ENCODE measurements around the gene FBXW2. TPM values are rescaled to one million over a fixed set of nuclear protein-coding genes. Genes with fewer than 3 reads are reported as not detected.

FBXW2 gene
- total and polyA plus RNA-seq, 10 of the 15 experiments (the other 5 are each of a cell fraction or from before 2014, with no cell fraction given): 2.9 to 56.9 (median 39.1) TPM

DNA sequence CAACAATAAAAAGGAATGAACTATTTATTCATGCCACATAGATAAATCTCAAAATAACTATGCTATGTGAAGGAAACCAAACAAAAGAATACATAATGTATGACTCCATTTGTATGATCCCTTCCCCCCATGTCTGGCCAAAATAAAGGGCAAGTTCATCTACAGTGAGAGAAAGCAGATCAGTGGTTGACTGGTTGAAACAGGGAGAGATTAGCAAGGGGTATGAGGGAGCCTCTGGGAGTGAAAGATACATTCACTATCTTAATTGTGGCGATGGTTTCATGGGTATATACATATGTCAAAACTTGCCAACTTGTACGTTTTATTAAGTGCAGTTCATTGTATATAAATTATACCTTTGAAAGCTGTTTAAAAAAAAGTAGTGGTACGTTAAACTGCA lies 44.7 kb upstream of the FBXW2 start (continued):
- TF ChIP-seq, protein P1, sequence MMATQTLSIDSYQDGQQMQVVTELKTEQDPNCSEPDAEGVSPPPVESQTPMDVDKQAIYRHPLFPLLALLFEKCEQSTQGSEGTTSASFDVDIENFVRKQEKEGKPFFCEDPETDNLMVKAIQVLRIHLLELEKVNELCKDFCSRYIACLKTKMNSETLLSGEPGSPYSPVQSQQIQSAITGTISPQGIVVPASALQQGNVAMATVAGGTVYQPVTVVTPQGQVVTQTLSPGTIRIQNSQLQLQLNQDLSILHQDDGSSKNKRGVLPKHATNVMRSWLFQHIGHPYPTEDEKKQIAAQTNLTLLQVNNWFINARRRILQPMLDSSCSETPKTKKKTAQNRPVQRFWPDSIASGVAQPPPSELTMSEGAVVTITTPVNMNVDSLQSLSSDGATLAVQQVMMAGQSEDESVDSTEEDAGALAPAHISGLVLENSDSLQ (IDR thresholded peaks at IDR 0.05): no peak
- TF ChIP-seq CREB1 (IDR thresholded peaks at IDR 0.05; ENCODE audit: low read depth) (no peak), FOXM1 (IDR thresholded peaks at IDR 0.05; ENCODE audit: low read depth, low read length) (no peak)

- ATAC-seq (no peak), FAIRE-seq (no peak), DNase-seq (ENCODE audit: low read depth, low spot score) (no peak)
- Histone ChIP-seq H3K9me3 (replicated peaks; ENCODE audit: control insufficient read depth, insufficient read depth, low read length) (no peaks in the 10 kb centered on the region), H3K27me3 (replicated peaks in 1 of 2; ENCODE audit: control insufficient read depth in 2 of 2, insufficient read depth in 2 of 2, low read length in 1 of 2) (no peaks in the 10 kb centered on the region), H4K20me1 (ENCODE audit: control insufficient read depth, insufficient read depth) (no peaks in the 10 kb centered on the region), H2AFZ (ENCODE audit: control insufficient read depth, low read depth, low read length) (no peak overlapping the region), H3K27ac (ENCODE audit: control insufficient read depth, insufficient read depth) (no peak overlapping the region), H3K4me1 (ENCODE audit: control insufficient read depth, insufficient read depth, low read length) (no peaks in the 10 kb centered on the region), H3K36me3 (ENCODE audit: control insufficient read depth in 2 of 2, insufficient read depth in 2 of 2, low read length in 1 of 2) (peaks cover 0 to 19% of the 10 kb centered on the region in 2 experiments; a peak in 2 of 4 replicates), H3K4me3 (no peak overlapping the region), H3K79me2 (ENCODE audit: control insufficient read depth, insufficient read depth, low read length) (peaks cover 5% of the 10 kb centered on the region), H3K9ac (ENCODE audit: control insufficient read depth, insufficient read depth, low read length) (no peak overlapping the region), H3K4me2 (ENCODE audit: control insufficient read depth, insufficient read depth) (no peak overlapping the region)
- ChIA-PET POLR2A (interaction anchor here (1.7 kb wide), 1 partner anchor 15 kb away, joined by 5 read pairs; no protein-coding TSS in a partner anchor), SMC1A (ENCODE audit: uncharacterized antibody, unreplicated experiment) (interaction anchor here (1.5 kb wide), 1 partner anchor 77 kb away, joined by 3 read pairs; no protein-coding TSS in a partner anchor), RAD21 (ENCODE audit: unreplicated experiment) (no interaction called here), CTCF (interaction anchor here (0.8 to 2.5 kb wide), 4 partner anchors 11 to 278 kb away, joined by 3 to 8 read pairs (median 4); no protein-coding TSS in a partner anchor)
- 99% methylated on average over 7 of the region's 7 CpGs for WGBS (ENCODE audit: insufficient coverage, insufficient replicate concordance, low lambda C conversion rate, missing lambda C conversion rate)
- intact Hi-C loops (cut with micrococcal nuclease; ENCODE audit: unreplicated experiment): no loop called here
- BruUV-seq (replicated peaks): no TSS peak
- in situ Hi-C loops (cut with MboI): no loop called here
- TF ChIP-seq ZNF384 (IDR thresholded peaks at IDR 0.05; ENCODE audit: borderline replicate concordance, low read depth, low read length): no peak
- TF ChIP-seq TBL1XR1 (IDR thresholded peaks at IDR 0.05; ENCODE audit: low read depth, low read length): no peak
- no peak for TF ChIP-seq ZNF592 (IDR thresholded peaks at IDR 0.05)
- TF ChIP-seq SREBF2 (IDR thresholded peaks at IDR 0.05; ENCODE audit: low read length): no peak
- TF ChIP-seq, protein P2, sequence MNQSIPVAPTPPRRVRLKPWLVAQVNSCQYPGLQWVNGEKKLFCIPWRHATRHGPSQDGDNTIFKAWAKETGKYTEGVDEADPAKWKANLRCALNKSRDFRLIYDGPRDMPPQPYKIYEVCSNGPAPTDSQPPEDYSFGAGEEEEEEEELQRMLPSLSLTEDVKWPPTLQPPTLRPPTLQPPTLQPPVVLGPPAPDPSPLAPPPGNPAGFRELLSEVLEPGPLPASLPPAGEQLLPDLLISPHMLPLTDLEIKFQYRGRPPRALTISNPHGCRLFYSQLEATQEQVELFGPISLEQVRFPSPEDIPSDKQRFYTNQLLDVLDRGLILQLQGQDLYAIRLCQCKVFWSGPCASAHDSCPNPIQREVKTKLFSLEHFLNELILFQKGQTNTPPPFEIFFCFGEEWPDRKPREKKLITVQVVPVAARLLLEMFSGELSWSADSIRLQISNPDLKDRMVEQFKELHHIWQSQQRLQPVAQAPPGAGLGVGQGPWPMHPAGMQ (IDR thresholded peaks at IDR 0.05; ENCODE audit: borderline replicate concordance): no peak
- TF ChIP-seq, protein P3, sequence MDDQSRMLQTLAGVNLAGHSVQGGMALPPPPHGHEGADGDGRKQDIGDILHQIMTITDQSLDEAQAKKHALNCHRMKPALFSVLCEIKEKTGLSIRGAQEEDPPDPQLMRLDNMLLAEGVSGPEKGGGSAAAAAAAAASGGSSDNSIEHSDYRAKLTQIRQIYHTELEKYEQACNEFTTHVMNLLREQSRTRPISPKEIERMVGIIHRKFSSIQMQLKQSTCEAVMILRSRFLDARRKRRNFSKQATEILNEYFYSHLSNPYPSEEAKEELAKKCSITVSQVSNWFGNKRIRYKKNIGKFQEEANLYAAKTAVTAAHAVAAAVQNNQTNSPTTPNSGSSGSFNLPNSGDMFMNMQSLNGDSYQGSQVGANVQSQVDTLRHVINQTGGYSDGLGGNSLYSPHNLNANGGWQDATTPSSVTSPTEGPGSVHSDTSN (IDR thresholded peaks at IDR 0.05; ENCODE audit: insufficient replicate concordance, low read depth, low read length): no peak
- no peak for TF ChIP-seq JUND (IDR thresholded peaks at IDR 0.05; ENCODE audit: low read depth, low read length)
- TF ChIP-seq, protein P4, sequence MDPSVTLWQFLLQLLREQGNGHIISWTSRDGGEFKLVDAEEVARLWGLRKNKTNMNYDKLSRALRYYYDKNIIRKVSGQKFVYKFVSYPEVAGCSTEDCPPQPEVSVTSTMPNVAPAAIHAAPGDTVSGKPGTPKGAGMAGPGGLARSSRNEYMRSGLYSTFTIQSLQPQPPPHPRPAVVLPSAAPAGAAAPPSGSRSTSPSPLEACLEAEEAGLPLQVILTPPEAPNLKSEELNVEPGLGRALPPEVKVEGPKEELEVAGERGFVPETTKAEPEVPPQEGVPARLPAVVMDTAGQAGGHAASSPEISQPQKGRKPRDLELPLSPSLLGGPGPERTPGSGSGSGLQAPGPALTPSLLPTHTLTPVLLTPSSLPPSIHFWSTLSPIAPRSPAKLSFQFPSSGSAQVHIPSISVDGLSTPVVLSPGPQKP (IDR thresholded peaks at IDR 0.05; ENCODE audit: low read depth, low read length): no peak
- TF ChIP-seq SMAD5 (IDR thresholded peaks at IDR 0.05; ENCODE audit: low read depth): no peak
- no peak for TF ChIP-seq MXI1 (IDR thresholded peaks at IDR 0.05; ENCODE audit: low read depth, low read length)
- no peak for TF ChIP-seq NR2F1 (conservative IDR thresholded peaks at IDR 0.05)
Observed at GRCh38 chr9:120833325-120833724, 40.1 kb upstream of the FBXW2 start.

All from GM12878 (cell line).